DND-41 (cell line): ENCODE measurements around the gene OPCML.

Experiments used
- CTCF ChIP-seq: IDR thresholded peaks from 2 replicates; pipeline ENCODE4 v1.5.1; 2012; ENCODE audit warnings: borderline replicate concordance, low read length, moderate library complexity, mild to moderate bottlenecking; ENCODE audit not compliant: poor library complexity, severe bottlenecking; ENCODE audit errors: extremely low read depth
- EZH2 ChIP-seq: IDR thresholded peaks from 3 replicates; pipeline ENCODE4 v1.6.1; 2012; ENCODE audit warnings: borderline replicate concordance, low read depth, mild to moderate bottlenecking, moderate library complexity, low read length, inconsistent platforms; ENCODE audit not compliant: severe bottlenecking

- TF ChIP-seq CTCF (no peak), EZH2 (no peak)
Observed at GRCh38 chr11:133204158-133204557, 328.1 kb downstream of the OPCML start.
